ENCODE measurements around the gene TOP2A. TPM values are rescaled to one million over a fixed set of nuclear protein-coding genes. Genes with fewer than 3 reads are reported as not detected.

Gene TOP2A, protein sequence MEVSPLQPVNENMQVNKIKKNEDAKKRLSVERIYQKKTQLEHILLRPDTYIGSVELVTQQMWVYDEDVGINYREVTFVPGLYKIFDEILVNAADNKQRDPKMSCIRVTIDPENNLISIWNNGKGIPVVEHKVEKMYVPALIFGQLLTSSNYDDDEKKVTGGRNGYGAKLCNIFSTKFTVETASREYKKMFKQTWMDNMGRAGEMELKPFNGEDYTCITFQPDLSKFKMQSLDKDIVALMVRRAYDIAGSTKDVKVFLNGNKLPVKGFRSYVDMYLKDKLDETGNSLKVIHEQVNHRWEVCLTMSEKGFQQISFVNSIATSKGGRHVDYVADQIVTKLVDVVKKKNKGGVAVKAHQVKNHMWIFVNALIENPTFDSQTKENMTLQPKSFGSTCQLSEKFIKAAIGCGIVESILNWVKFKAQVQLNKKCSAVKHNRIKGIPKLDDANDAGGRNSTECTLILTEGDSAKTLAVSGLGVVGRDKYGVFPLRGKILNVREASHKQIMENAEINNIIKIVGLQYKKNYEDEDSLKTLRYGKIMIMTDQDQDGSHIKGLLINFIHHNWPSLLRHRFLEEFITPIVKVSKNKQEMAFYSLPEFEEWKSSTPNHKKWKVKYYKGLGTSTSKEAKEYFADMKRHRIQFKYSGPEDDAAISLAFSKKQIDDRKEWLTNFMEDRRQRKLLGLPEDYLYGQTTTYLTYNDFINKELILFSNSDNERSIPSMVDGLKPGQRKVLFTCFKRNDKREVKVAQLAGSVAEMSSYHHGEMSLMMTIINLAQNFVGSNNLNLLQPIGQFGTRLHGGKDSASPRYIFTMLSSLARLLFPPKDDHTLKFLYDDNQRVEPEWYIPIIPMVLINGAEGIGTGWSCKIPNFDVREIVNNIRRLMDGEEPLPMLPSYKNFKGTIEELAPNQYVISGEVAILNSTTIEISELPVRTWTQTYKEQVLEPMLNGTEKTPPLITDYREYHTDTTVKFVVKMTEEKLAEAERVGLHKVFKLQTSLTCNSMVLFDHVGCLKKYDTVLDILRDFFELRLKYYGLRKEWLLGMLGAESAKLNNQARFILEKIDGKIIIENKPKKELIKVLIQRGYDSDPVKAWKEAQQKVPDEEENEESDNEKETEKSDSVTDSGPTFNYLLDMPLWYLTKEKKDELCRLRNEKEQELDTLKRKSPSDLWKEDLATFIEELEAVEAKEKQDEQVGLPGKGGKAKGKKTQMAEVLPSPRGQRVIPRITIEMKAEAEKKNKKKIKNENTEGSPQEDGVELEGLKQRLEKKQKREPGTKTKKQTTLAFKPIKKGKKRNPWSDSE (N-terminal part only)
- 189 TPM for polyA plus RNA-seq (2013, experiment 1 of 2)
- polyA plus RNA-seq (2013, experiment 2 of 2), result 212 TPM

DNA sequence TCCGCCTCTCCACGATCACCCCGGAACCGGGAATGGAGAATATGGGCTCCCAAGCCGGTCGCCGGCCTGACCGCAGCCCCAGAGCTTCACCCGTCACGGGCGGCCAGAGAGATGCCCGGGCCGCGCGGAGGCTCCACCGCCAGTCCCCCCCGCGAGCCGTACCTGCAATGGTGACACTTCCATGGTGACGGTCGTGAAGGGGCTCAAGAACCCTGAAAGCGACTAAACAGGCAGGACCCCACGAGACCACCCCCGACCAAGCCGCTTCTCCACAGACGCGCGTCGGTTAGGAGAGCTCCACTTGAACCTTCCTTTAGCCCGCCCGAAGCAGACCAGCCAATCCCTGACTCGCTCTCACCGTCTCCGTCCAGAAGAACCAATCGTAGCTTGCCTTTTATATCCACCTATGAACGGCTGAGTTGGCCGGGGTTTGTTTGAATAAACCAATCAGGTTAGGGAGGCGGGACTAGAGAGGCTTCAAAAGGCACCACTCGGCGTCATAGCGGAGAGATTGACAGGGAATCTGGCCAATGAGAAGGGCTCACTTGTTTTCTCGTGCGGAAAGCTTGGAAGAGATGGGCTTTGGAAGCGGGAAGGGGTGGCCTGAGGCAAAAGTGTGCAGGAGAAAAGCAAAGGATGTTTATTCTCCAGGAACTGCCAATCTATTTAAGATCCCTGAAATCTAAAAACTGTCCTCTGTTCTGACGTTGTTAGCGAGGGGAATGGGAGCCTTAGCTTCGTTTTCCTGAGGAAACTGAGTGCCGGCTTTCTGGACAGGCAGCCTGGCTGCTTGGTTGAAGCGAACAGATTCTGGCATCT lies at the start of gene TOP2A:
Gene TOP2A (minus strand): TSS at position 288 of the 819 bp plus-strand sequence. CDS start 105 bp downstream, at position 183.
- WGBS, 2 experiments (ENCODE audit: insufficient coverage in 2 of 2), result 2 to 5% methylated on average over 32 to 33 of the region's 49 CpGs
- Histone ChIP-seq H3K9me3 (ENCODE audit: control insufficient read depth, low read length) (no peaks in the 10 kb centered on the region), H3K27ac (ENCODE audit: low read depth, low read length, severe bottlenecking) (peak within 1 kb of the TSS; percentile 58)

DNA sequence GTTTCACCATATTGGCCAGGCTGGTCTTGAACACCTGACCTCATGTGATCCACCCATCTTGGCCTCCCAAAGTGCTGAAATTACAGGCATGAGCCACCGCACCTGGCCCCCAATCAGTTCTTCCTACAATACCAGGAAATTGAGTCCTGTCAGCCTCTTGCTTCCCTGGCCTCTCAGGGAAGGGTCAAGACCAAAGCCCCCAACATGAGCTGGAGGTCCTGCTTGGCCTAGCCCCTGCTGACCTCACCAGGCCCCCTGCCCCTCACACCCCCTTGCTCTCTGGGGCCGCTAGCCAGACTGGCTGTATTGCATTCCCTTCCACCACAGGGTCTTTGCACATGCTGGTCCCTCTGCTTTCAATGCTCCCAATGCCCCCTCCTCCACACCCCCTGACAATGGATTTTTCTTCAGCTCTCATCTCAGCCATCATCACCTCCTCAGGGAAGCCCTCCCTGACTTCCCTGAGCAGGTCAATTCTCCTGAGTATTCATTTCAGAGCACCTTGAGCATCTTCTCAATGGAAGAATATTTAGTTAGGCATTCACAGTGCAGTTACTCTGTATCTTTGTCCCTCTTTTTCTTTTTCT lies 49.7 kb upstream of the TOP2A start:
- H3K4me3 ChIP-seq (ENCODE audit: extremely low read depth, insufficient read depth, low read length, poor library complexity, severe bottlenecking), result no peak overlapping the region
- no peaks in the 10 kb centered on the region for H3K36me3 ChIP-seq (ENCODE audit: control insufficient read depth, insufficient read depth, low read length)
- WGBS, 2 experiments (ENCODE audit: insufficient coverage in 2 of 2), result 100% methylated on average over 1 to 2 of the region's 2 CpGs
- H3K9me3 ChIP-seq (ENCODE audit: control insufficient read depth, low read length), result peaks cover 3% of the 10 kb centered on the region
- H3K4me1 ChIP-seq (ENCODE audit: control insufficient read depth, insufficient read depth, low read length, poor library complexity, severe bottlenecking), result peaks cover 26% of the 10 kb centered on the region
- no peak overlapping the region for H3K27ac ChIP-seq (ENCODE audit: low read depth, low read length, severe bottlenecking)

More for the DNA sequence above, at the start of gene TOP2A:
- Histone ChIP-seq H3K4me3 (ENCODE audit: extremely low read depth, insufficient read depth, low read length, poor library complexity, severe bottlenecking) (peak within 1 kb of the TSS; percentile 93), H3K4me1 (ENCODE audit: control insufficient read depth, insufficient read depth, low read length, poor library complexity, severe bottlenecking) (no peaks in the 10 kb centered on the region), H3K36me3 (ENCODE audit: control insufficient read depth, insufficient read depth, low read length) (peaks cover 29% of the 10 kb centered on the region)

DNA sequence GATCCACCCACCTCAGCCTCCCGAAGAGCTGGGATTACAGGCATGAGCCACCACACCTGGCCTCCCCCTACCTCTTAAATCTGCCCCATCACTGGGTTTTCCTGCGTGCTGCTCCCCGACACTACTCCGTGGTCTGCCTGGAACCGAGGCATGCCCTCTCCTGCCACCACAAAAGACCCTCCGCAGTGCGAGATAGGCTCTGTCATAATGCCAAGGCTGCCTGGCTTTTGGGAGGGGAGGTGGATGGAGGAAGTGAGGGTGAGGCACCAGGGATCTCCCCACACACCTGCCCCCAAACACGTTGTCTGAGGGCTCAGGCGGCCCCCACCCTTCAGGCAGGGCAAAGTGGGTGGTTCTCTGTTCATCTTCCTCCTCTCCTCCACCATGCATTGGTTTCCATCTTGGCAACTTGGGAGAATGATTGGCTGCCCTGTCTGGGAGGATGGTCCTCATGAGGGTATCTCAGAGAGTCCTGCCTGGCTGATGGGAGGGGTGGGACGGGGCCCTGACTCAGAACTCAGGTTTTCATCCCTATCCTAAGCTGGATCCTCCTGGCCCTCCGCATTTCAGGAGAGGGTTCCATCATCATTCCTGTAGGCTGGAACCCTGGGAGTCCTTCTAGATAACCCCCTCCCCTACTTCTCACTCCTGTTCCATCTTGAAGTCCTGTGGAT lies 48.7 kb upstream of the TOP2A start:
- Histone ChIP-seq H3K27ac (ENCODE audit: low read depth, low read length, severe bottlenecking) (no peak overlapping the region), H3K9me3 (ENCODE audit: control insufficient read depth, low read length) (no peaks in the 10 kb centered on the region), H3K4me1 (ENCODE audit: control insufficient read depth, insufficient read depth, low read length, poor library complexity, severe bottlenecking) (peaks cover 26% of the 10 kb centered on the region), H3K4me3 (ENCODE audit: extremely low read depth, insufficient read depth, low read length, poor library complexity, severe bottlenecking) (no peak overlapping the region), H3K36me3 (ENCODE audit: control insufficient read depth, insufficient read depth, low read length) (no peaks in the 10 kb centered on the region)
- 91 to 92% methylated on average over 3 to 4 of the region's 11 CpGs for WGBS, 2 experiments (ENCODE audit: insufficient coverage in 2 of 2)

DNA sequence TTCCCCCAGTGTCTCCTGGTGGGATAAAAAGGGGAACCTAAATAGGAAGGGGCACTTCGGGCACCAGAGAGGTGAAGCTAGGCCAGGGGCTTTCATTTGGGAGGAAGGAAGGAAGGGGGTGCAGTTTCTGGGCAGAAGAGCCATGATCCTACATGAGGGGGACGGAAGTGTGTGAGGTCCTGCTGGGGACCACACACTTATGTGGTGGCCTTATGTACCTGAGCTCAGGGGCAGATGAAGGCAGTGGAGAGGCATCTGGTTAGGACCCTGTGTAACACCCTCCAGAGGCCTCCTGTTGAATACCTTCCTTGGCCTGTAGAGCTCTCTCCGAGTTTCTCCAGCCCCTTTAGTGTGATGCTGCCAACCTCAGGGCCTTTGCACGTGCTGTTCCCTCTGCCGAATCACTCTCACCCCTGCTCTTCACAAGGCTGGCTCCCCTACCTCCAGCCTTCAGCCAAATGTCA lies 46.7 kb upstream of the TOP2A start:
- H3K36me3 ChIP-seq (ENCODE audit: control insufficient read depth, insufficient read depth, low read length), result no peaks in the 10 kb centered on the region
- no peaks in the 10 kb centered on the region for H3K9me3 ChIP-seq (ENCODE audit: control insufficient read depth, low read length)
- 92 to 94% methylated on average over 5 of the region's 5 CpGs for WGBS, 2 experiments (ENCODE audit: insufficient coverage in 2 of 2)
- peaks cover 25% of the 10 kb centered on the region for H3K4me1 ChIP-seq (ENCODE audit: control insufficient read depth, insufficient read depth, low read length, poor library complexity, severe bottlenecking)
- no peak overlapping the region for H3K27ac ChIP-seq (ENCODE audit: low read depth, low read length, severe bottlenecking)
- H3K4me3 ChIP-seq (ENCODE audit: extremely low read depth, insufficient read depth, low read length, poor library complexity, severe bottlenecking), result no peak overlapping the region

DNA sequence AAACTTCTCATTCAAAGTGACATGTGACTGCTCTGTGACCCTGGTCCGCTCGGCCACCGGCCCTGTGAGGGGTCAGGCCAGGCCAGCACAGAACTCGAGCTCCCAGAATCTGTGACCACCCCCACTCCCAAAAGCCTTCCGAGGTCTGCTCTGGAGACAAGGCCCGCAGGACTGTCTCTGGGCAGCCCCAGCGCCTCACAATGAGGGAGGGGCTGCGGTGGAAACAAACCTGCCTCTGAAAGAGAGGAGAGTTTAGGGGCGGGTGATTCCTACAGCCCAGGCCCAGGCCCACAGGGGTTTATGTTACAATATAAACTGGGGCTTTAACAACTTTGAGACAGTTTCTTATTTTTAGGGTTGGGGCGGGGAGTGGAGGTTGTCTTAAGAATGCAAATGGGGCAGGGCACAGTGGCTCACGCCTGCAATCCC lies 45.4 kb upstream of the TOP2A start:
- 47 to 49% methylated on average over 9 of the region's 11 CpGs for WGBS, 2 experiments (ENCODE audit: insufficient coverage in 2 of 2)
- no peak overlapping the region for H3K4me3 ChIP-seq (ENCODE audit: extremely low read depth, insufficient read depth, low read length, poor library complexity, severe bottlenecking)
- H3K4me1 ChIP-seq (ENCODE audit: control insufficient read depth, insufficient read depth, low read length, poor library complexity, severe bottlenecking), result peaks cover 31% of the 10 kb centered on the region
- H3K27ac ChIP-seq (ENCODE audit: low read depth, low read length, severe bottlenecking), result peak overlapping the region; percentile 42
- no peaks in the 10 kb centered on the region for H3K36me3 ChIP-seq (ENCODE audit: control insufficient read depth, insufficient read depth, low read length)
- H3K9me3 ChIP-seq (ENCODE audit: control insufficient read depth, low read length), result no peaks in the 10 kb centered on the region

DNA sequence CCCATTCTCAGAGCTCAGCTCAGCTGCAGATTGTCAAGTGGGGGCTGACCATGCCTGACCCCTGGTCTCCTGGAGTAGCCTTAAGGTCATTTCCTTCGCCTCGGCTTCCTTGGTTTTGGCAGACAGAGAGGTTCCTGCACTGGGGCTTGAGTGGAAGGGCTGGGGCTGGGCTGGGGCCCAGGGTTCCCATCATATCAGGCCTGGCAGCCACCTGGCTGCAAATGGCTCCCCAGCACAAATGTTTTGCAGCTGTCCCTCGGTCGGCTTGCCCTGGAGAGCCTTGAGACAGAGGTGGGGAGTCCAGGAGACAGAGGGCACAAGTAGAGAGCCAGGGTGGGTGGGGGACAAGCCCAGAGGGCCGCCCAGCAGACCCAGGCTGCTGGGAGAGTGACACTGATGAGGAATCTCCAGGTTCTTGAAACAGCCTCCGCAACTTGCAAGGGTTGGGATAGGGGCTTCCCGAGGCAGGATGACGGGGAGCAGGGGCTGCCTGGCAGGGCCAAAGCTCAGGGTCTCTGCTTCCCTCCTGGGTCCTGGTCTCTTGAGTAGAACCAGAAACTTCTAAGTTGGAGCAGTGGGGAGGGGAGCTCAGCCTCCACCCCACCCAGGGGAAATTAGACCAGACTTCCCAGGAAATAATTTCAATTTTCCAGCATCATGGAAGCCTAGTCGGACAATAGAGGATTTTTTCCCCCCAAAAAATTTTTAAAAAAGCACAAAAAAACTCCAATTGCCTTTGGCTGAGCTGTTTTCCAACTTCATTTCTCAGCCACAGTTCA lies 44.8 kb upstream of the TOP2A start:
- H3K4me1 ChIP-seq (ENCODE audit: control insufficient read depth, insufficient read depth, low read length, poor library complexity, severe bottlenecking), result peaks cover 37% of the 10 kb centered on the region
- no peak overlapping the region for H3K4me3 ChIP-seq (ENCODE audit: extremely low read depth, insufficient read depth, low read length, poor library complexity, severe bottlenecking)
- H3K9me3 ChIP-seq (ENCODE audit: control insufficient read depth, low read length), result no peaks in the 10 kb centered on the region
- WGBS, 2 experiments (ENCODE audit: insufficient coverage in 2 of 2), result 82 to 85% methylated on average over 7 to 8 of the region's 9 CpGs
- peaks cover 4% of the 10 kb centered on the region for H3K36me3 ChIP-seq (ENCODE audit: control insufficient read depth, insufficient read depth, low read length)
- peak overlapping the region; percentile 42 for H3K27ac ChIP-seq (ENCODE audit: low read depth, low read length, severe bottlenecking)

DNA sequence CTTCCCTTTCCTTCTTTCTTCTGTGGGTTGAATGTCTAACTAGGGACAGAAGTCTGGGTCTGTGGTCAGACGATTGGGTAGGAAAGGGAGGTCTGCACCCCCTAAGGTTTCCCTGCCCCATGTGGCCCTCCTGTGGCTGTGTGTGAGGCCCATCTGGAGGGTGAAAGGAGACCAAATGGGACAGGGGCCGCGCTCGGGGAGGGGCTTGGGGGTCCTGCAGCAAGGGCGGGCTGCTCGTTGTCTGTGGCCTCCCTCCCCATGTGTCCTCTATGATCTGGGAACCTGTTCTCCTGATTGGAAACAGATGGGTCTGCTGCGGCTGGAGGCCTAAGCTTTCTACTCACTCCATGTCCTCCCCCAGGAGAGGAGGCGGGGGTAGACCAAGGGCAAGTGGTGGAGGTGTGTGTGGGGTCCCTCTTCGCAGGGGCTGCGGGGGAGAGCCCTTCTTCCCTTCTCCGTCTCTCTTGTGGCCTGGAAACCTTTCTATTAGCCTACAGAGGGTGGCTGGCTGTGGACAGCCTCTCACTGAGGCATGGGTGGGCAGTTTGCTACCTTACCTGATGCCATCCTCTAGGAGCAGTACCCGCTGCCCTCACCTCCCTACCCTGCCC lies 44.1 kb upstream of the TOP2A start:
- Histone ChIP-seq H3K9me3 (ENCODE audit: control insufficient read depth, low read length) (no peaks in the 10 kb centered on the region), H3K4me3 (ENCODE audit: extremely low read depth, insufficient read depth, low read length, poor library complexity, severe bottlenecking) (no peak overlapping the region), H3K36me3 (ENCODE audit: control insufficient read depth, insufficient read depth, low read length) (peaks cover 11% of the 10 kb centered on the region), H3K27ac (ENCODE audit: low read depth, low read length, severe bottlenecking) (peak overlapping the region; percentile 17), H3K4me1 (ENCODE audit: control insufficient read depth, insufficient read depth, low read length, poor library complexity, severe bottlenecking) (peaks cover 43% of the 10 kb centered on the region)
- WGBS, 2 experiments (ENCODE audit: insufficient coverage in 2 of 2), result 83 to 88% methylated on average over 6 to 7 of the region's 12 CpGs

DNA sequence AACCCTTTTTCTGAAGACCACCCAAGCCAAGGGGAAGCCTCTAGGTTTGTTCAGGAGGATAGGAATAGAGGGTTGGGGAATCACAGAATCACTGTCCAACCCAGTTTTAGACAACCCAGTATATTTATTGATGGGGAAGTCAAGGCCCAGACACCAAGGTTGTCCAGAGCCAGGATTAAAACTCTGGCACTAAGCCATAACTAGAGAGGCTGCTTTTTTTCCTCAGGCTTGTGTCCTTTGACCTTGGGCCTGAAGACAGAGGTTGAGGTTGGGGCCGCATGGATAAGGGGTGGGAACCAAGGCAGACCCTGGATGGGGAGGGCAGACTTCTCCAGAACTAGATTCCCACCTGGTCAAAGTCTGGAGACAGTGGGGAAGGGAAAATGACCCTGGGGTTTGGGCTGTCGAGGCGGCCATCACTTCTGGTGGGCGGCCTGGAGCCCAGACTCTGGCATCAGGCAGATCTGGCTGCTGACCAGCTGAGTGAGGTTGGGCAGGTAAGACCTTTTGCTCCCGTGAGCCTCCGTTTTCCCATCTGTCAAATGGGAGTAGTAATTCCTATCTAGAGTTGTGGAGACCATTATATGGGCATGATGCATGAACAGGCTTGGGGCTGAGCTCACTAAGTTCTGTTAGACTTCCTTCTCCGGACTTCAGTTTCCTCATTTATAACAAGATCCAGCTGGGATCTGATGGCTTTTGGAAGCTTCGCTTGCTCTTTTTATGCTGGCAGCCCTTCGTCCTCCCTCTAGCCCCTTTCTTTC lies 43.5 kb upstream of the TOP2A start:
- WGBS, 2 experiments (ENCODE audit: insufficient coverage in 2 of 2), result 95 to 100% methylated on average over 6 of the region's 9 CpGs
- Histone ChIP-seq H3K36me3 (ENCODE audit: control insufficient read depth, insufficient read depth, low read length) (peaks cover 17% of the 10 kb centered on the region), H3K4me1 (ENCODE audit: control insufficient read depth, insufficient read depth, low read length, poor library complexity, severe bottlenecking) (peaks cover 43% of the 10 kb centered on the region), H3K4me3 (ENCODE audit: extremely low read depth, insufficient read depth, low read length, poor library complexity, severe bottlenecking) (no peak overlapping the region), H3K9me3 (ENCODE audit: control insufficient read depth, low read length) (no peaks in the 10 kb centered on the region), H3K27ac (ENCODE audit: low read depth, low read length, severe bottlenecking) (peak overlapping the region; percentile 17)

All from mesodermal cell (in vitro differentiated cells).